ENCODE data around the gene C6orf141.

GRCh38 chr6:49515485-49516146, 34.9 kb upstream of the C6orf141 start:
- TF ChIP-seq CTCF (IDR thresholded peaks at IDR 0.05), result no peak
- TF ChIP-seq EZH2 (IDR thresholded peaks at IDR 0.05; ENCODE audit: borderline replicate concordance, insufficient read depth, low read depth, low read length, poor library complexity, severe bottlenecking), result no peak
